ENCODE data around the gene MAST2.

GRCh38 chr1:45814776-45815175, 11.4 kb downstream of the MAST2 start:
- TF ChIP-seq YY1 (IDR thresholded peaks at IDR 0.05; ENCODE audit: insufficient read depth, insufficient read length) (no peak), SUZ12 (IDR thresholded peaks at IDR 0.05; ENCODE audit: extremely low read depth, insufficient read depth, insufficient read length) (no peak)

Measured in NT2/D1 (cell line).